Body of pancreas (tissue), 4 donors: Measurements from ENCODE around the gene NLGN1.

ENCODE experiments used
- POLR2A ChIP-seq, 3 donors: fragments of 450-650 bp; IDR thresholded peaks; one replicate each; pipeline ENCODE4 v1.6.1; 2016; ENCODE audit warnings: antibody characterized with exemption in 3 of 3, mild to moderate bottlenecking in 2 of 3
- TF ChIP-seq, protein P1 (sequence below), 7 experiments: fragments of 450-650 bp in 4 of 7; fragments of 200-600 bp in 3 of 7; sonication (generic) in 3 of 7; IDR thresholded peaks; one replicate each; pipeline ENCODE4 v1.5.1; 2016 to 2019; ENCODE audit warnings: antibody characterized with exemption in 7 of 7

DNA sequence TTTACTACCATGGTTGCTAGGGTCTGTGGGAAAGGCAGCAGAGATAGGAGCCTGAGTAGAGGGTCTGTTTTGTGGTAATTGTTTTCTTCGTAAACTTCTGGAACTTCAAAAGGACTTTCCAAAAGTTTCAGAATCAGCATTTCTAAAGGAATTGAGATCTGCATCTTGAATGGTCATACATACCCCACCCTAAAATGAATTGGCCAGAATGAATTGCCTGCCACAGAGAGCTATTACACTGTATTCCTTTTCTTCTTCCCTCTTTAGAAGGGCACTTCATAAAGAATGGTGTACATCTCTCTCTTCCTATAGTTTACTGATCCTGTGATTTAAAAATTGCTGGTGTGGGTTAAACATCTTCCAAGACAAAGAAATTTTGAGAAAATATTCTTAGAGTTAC, 525.7 kb downstream of the NLGN1 start:
- TF ChIP-seq, protein P1, sequence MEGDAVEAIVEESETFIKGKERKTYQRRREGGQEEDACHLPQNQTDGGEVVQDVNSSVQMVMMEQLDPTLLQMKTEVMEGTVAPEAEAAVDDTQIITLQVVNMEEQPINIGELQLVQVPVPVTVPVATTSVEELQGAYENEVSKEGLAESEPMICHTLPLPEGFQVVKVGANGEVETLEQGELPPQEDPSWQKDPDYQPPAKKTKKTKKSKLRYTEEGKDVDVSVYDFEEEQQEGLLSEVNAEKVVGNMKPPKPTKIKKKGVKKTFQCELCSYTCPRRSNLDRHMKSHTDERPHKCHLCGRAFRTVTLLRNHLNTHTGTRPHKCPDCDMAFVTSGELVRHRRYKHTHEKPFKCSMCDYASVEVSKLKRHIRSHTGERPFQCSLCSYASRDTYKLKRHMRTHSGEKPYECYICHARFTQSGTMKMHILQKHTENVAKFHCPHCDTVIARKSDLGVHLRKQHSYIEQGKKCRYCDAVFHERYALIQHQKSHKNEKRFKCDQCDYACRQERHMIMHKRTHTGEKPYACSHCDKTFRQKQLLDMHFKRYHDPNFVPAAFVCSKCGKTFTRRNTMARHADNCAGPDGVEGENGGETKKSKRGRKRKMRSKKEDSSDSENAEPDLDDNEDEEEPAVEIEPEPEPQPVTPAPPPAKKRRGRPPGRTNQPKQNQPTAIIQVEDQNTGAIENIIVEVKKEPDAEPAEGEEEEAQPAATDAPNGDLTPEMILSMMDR (IDR thresholded peaks at IDR 0.05): no peak
- no peak for TF ChIP-seq POLR2A (IDR thresholded peaks at IDR 0.05)
